Measurements from ENCODE around the gene ARHGEF38.

Gene ARHGEF38

GRCh38 chr4:105599482-105599881 lies 47.1 kb downstream of the ARHGEF38 start:
- TF ChIP-seq EZH2 (IDR thresholded peaks at IDR 0.05; ENCODE audit: borderline replicate concordance, low read length) = no peak
- TF ChIP-seq CTCF (IDR thresholded peaks at IDR 0.05; ENCODE audit: low read length) = no peak
- Histone ChIP-seq H3K4me3 (ENCODE audit: low read depth, low read length, poor library complexity, severe bottlenecking) (no peak overlapping the region), H3K4me1 (ENCODE audit: insufficient read depth, low read length, severe bottlenecking) (peaks cover 7% of the 10 kb centered on the region), H3K9me2 (ENCODE audit: low read depth, low read length) (no peaks in the 10 kb centered on the region), H3K36me3 (ENCODE audit: insufficient read depth, low read length) (no peaks in the 10 kb centered on the region), H3K79me2 (ENCODE audit: insufficient read depth, low read length) (no peaks in the 10 kb centered on the region), H3K4me2 (ENCODE audit: low read length) (no peak overlapping the region), H3K9me3 (ENCODE audit: low read length) (no peaks in the 10 kb centered on the region), H3F3A (ENCODE audit: insufficient read depth, low read length) (no peaks in the 10 kb centered on the region), H3K27ac (ENCODE audit: low read depth, low read length, poor library complexity, severe bottlenecking) (no peak overlapping the region), H3K27me3 (ENCODE audit: insufficient read depth, low read length) (no peaks in the 10 kb centered on the region), H2AFZ (ENCODE audit: low read length) (no peak overlapping the region), H3K9ac (ENCODE audit: low read length) (no peak overlapping the region), H4K20me1 (ENCODE audit: insufficient read depth, low read length) (no peaks in the 10 kb centered on the region)

- TF ChIP-seq CTCF (IDR thresholded peaks at IDR 0.05; ENCODE audit: low read length) (no peak), EZH2 (IDR thresholded peaks at IDR 0.05; ENCODE audit: borderline replicate concordance, low read length) (no peak)
- Histone ChIP-seq H3K9ac (ENCODE audit: low read length) (no peak overlapping the region), H3K4me2 (ENCODE audit: low read length) (no peak overlapping the region), H3K4me3 (ENCODE audit: low read depth, low read length, poor library complexity, severe bottlenecking) (no peak overlapping the region), H4K20me1 (ENCODE audit: insufficient read depth, low read length) (no peaks in the 10 kb centered on the region), H3K9me3 (ENCODE audit: low read length) (no peaks in the 10 kb centered on the region), H2AFZ (ENCODE audit: low read length) (no peak overlapping the region), H3K27ac (ENCODE audit: low read depth, low read length, poor library complexity, severe bottlenecking) (no peak overlapping the region), H3K27me3 (ENCODE audit: insufficient read depth, low read length) (no peaks in the 10 kb centered on the region), H3K4me1 (ENCODE audit: insufficient read depth, low read length, severe bottlenecking) (peaks cover under 1% of the 10 kb centered on the region), H3F3A (ENCODE audit: insufficient read depth, low read length) (no peaks in the 10 kb centered on the region), H3K9me2 (ENCODE audit: low read depth, low read length) (no peaks in the 10 kb centered on the region), H3K36me3 (ENCODE audit: insufficient read depth, low read length) (no peaks in the 10 kb centered on the region), H3K79me2 (ENCODE audit: insufficient read depth, low read length) (no peaks in the 10 kb centered on the region)
These were observed 47.7 kb downstream of the ARHGEF38 start for GRCh38 chr4:105599932-105600655.

- H3K9ac ChIP-seq (ENCODE audit: low read length) = no peak overlapping the region
- no peak overlapping the region for H2AFZ ChIP-seq (ENCODE audit: low read length)
- H3F3A ChIP-seq (ENCODE audit: insufficient read depth, low read length) = no peaks in the 10 kb centered on the region
- no peaks in the 10 kb centered on the region for H3K36me3 ChIP-seq (ENCODE audit: insufficient read depth, low read length)
- H3K9me2 ChIP-seq (ENCODE audit: low read depth, low read length) = no peaks in the 10 kb centered on the region
- no peak overlapping the region for H3K4me3 ChIP-seq (ENCODE audit: low read depth, low read length, poor library complexity, severe bottlenecking)
- H3K79me2 ChIP-seq (ENCODE audit: insufficient read depth, low read length) = no peaks in the 10 kb centered on the region
- no peaks in the 10 kb centered on the region for H3K27me3 ChIP-seq (ENCODE audit: insufficient read depth, low read length)
- H4K20me1 ChIP-seq (ENCODE audit: insufficient read depth, low read length) = no peaks in the 10 kb centered on the region
- H3K4me1 ChIP-seq (ENCODE audit: insufficient read depth, low read length, severe bottlenecking) = no peaks in the 10 kb centered on the region
- TF ChIP-seq CTCF (IDR thresholded peaks at IDR 0.05; ENCODE audit: low read length) (no peak), EZH2 (IDR thresholded peaks at IDR 0.05; ENCODE audit: borderline replicate concordance, low read length) (no peak)
- no peak overlapping the region for H3K4me2 ChIP-seq (ENCODE audit: low read length)
- H3K27ac ChIP-seq (ENCODE audit: low read depth, low read length, poor library complexity, severe bottlenecking) = no peak overlapping the region
- H3K9me3 ChIP-seq (ENCODE audit: low read length) = no peaks in the 10 kb centered on the region
These were observed 48.5 kb downstream of the ARHGEF38 start for GRCh38 chr4:105600951-105601350.

Measured in OCI-LY1 (cell line).